Hepatocyte (in vitro differentiated cells): ENCODE results near the gene FLYWCH1.

Experiments used
- CTCF ChIP-seq: fragments of 200-600 bp; sonication (generic); IDR thresholded peaks from 2 replicates; pipeline ENCODE4 v1.5.1; 2016; ENCODE audit warnings: antibody characterized with exemption, mild to moderate bottlenecking; ENCODE audit not compliant: poor library complexity
- EZH2 ChIP-seq: fragments of 200-600 bp; sonication (generic); IDR thresholded peaks from 2 replicates; pipeline ENCODE4 v1.6.1; 2016; ENCODE audit warnings: antibody characterized with exemption, mild to moderate bottlenecking, borderline replicate concordance

GRCh38 chr16:2896480-2897010 is 15.2 kb upstream of the FLYWCH1 start:
- no peak for TF ChIP-seq CTCF
- no peak for TF ChIP-seq EZH2
